IMR-90 (cell line): ENCODE measurements around the gene PEX5L. TPM values are rescaled to one million over a fixed set of nuclear protein-coding genes. Genes with fewer than 3 reads are reported as not detected.

Experiments
- ATAC-seq: fragments of 200-7000 bp; cut with Tn5 transposase; 2 replicates; pipeline ENCODE4 v1.9.1; 2020; ENCODE audit warnings: low read depth, mild to moderate bottlenecking, moderate library complexity
- BruUV-seq: library from RNA; stranded (reverse); fragments of 400-500 nt; replicated peaks from 2 replicates; lab custom pipeline; 2021; lab: Mats Ljungman, UMichigan
- CTCF ChIA-PET: fragments of 300-600 bp; formaldehyde crosslinking; extraction: SDS; loops from one replicate; lab custom pipeline; 2021; ENCODE audit warnings: antibody characterized with exemption; lab: Yijun Ruan, JAX
- POLR2A ChIA-PET: fragments of 300-600 bp; sonication (Branson Sonifier 250); formaldehyde crosslinking; loops from one replicate; lab custom pipeline; 2022; ENCODE audit warnings: antibody characterized with exemption; ENCODE audit not compliant: unreplicated experiment; lab: Charles Lee
- DNase-seq: peaks from one replicate; pipeline ENCODE4 v3.0.0; 2013
- H2AFZ ChIP-seq: replicated peaks from 2 replicates; pipeline ENCODE3; 2013; ENCODE audit warnings: low read length, mild to moderate bottlenecking; ENCODE audit not compliant: poor library complexity
- H2AK5ac ChIP-seq: 2 replicates; pipeline ENCODE4 v1.6.1; 2013; ENCODE audit warnings: low read depth, low read length, inconsistent platforms
- H2AK9ac ChIP-seq: replicated peaks from 2 replicates; pipeline ENCODE3; 2013; ENCODE audit warnings: mild to moderate bottlenecking, low read depth, low read length, moderate library complexity; ENCODE audit not compliant: poor library complexity
- H2BK120ac ChIP-seq: 2 replicates; pipeline ENCODE4 v1.6.1; 2013; ENCODE audit warnings: low read depth, low read length, inconsistent platforms
- H2BK15ac ChIP-seq: 3 replicates; pipeline ENCODE4 v1.6.1; 2013; ENCODE audit warnings: low read depth, low read length, inconsistent platforms
- H2BK20ac ChIP-seq: 2 replicates; pipeline ENCODE4 v1.6.1; 2013; ENCODE audit warnings: low read depth, mild to moderate bottlenecking, inconsistent platforms, low read length, moderate library complexity
- H2BK5ac ChIP-seq: 2 replicates; pipeline ENCODE4 v1.6.1; 2013; ENCODE audit warnings: mild to moderate bottlenecking, low read depth, low read length, inconsistent platforms; ENCODE audit not compliant: poor library complexity, severe bottlenecking
- H3K14ac ChIP-seq: replicated peaks from 2 replicates; pipeline ENCODE4 v1.6.1; 2013; ENCODE audit warnings: low read depth, low read length, inconsistent platforms
- H3K18ac ChIP-seq: 2 replicates; pipeline ENCODE4 v1.6.1; 2013; ENCODE audit warnings: low read depth, low read length, control low read depth
- H3K23ac ChIP-seq: 2 replicates; pipeline ENCODE4 v1.6.1; 2013; ENCODE audit warnings: low read depth, low read length, inconsistent platforms
- H3K27ac ChIP-seq: 2 replicates; pipeline ENCODE4 v1.5.1; 2013; ENCODE audit warnings: mild to moderate bottlenecking, control low read depth, low read length; ENCODE audit not compliant: insufficient read depth
- H3K27me3 ChIP-seq: 2 replicates; pipeline ENCODE4 v1.6.1; 2013; ENCODE audit warnings: low read length; ENCODE audit not compliant: control insufficient read depth, insufficient read depth
- H3K36me3 ChIP-seq: 2 replicates; pipeline ENCODE4 v1.6.1; 2013; ENCODE audit warnings: low read length, mixed read lengths; ENCODE audit not compliant: control insufficient read depth, insufficient read depth
- H3K4ac ChIP-seq: 2 replicates; pipeline ENCODE4 v1.6.1; 2013; ENCODE audit warnings: low read depth, low read length, inconsistent platforms
- H3K4me1 ChIP-seq: 2 replicates; pipeline ENCODE4 v1.6.1; 2013; ENCODE audit warnings: low read length, mixed read lengths; ENCODE audit not compliant: control insufficient read depth, insufficient read depth
- H3K4me2 ChIP-seq: 2 replicates; pipeline ENCODE4 v1.6.1; 2013; ENCODE audit warnings: low read depth, mild to moderate bottlenecking, control low read depth, low read length, moderate library complexity
- H3K4me3 ChIP-seq: 2 replicates; pipeline ENCODE4 v1.5.1; 2013; ENCODE audit warnings: low read depth, mild to moderate bottlenecking, control low read depth, low read length, moderate library complexity; ENCODE audit not compliant: insufficient read depth
- H3K56ac ChIP-seq: 2 replicates; pipeline ENCODE4 v1.6.1; 2013; ENCODE audit warnings: low read length, inconsistent platforms; ENCODE audit not compliant: insufficient read depth; ENCODE audit errors: extremely low read depth
- H3K79me1 ChIP-seq, 2 experiments: 2 replicates each; pipeline ENCODE4 v1.6.1; 2013; ENCODE audit warnings: low read length in 2 of 2, inconsistent platforms in 1 of 2, low read depth in 1 of 2
- H3K9ac ChIP-seq: 2 replicates; pipeline ENCODE4 v1.6.1; 2013; ENCODE audit warnings: low read depth, low read length, control low read depth
- H3K9me1 ChIP-seq: 2 replicates; pipeline ENCODE4 v1.6.1; 2013; ENCODE audit warnings: low read length, inconsistent platforms; ENCODE audit not compliant: insufficient read depth
- H3K9me3 ChIP-seq: 2 replicates; pipeline ENCODE4 v1.6.1; 2013; ENCODE audit warnings: low read length; ENCODE audit not compliant: control insufficient read depth, insufficient read depth
- H4K20me1 ChIP-seq: 2 replicates; pipeline ENCODE4 v1.6.1; 2013; ENCODE audit warnings: low read length, inconsistent platforms; ENCODE audit not compliant: insufficient read depth
- H4K5ac ChIP-seq: 2 replicates; pipeline ENCODE4 v1.6.1; 2013; ENCODE audit warnings: mild to moderate bottlenecking, low read depth, low read length, control low read depth
- H4K8ac ChIP-seq, 2 experiments: 2 replicates each; pipeline ENCODE4 v1.6.1; 2013; ENCODE audit warnings: low read depth in 2 of 2, low read length in 2 of 2, control low read depth in 1 of 2, inconsistent platforms in 1 of 2
- H4K91ac ChIP-seq: 2 replicates; pipeline ENCODE4 v1.6.1; 2013; ENCODE audit warnings: low read depth, low read length, inconsistent platforms; ENCODE audit not compliant: insufficient read depth
- CTCF ChIP-seq: conservative IDR thresholded peaks from 2 replicates; pipeline ENCODE4 v1.5.1; 2012; ENCODE audit warnings: mild to moderate bottlenecking, low read depth, low read length, improper control_type of control experiment
- MXI1 ChIP-seq: IDR thresholded peaks from 2 replicates; pipeline ENCODE4 v1.6.1; 2012; ENCODE audit warnings: low read depth, mild to moderate bottlenecking, low read length, moderate library complexity, borderline replicate concordance
- POLR2A ChIP-seq: IDR thresholded peaks from 2 replicates; pipeline ENCODE4 v1.6.1; 2012; ENCODE audit warnings: mild to moderate bottlenecking, low read depth, low read length
- RCOR1 ChIP-seq: IDR thresholded peaks from 2 replicates; pipeline ENCODE4 v1.6.1; 2012; ENCODE audit warnings: mild to moderate bottlenecking, low read length, improper control_type of control experiment; ENCODE audit not compliant: insufficient replicate concordance
- SMC3 ChIP-seq: fragments of 150-350 bp; IDR thresholded peaks from 2 replicates; pipeline ENCODE4 v1.6.1; 2016; ENCODE audit warnings: low read depth, mild to moderate bottlenecking, antibody characterized with exemption, low read length, moderate library complexity
- USF2 ChIP-seq: fragments of 150-350 bp; IDR thresholded peaks from 2 replicates; pipeline ENCODE4 v1.6.1; 2017; ENCODE audit warnings: mild to moderate bottlenecking, antibody characterized with exemption, low read length, low read depth
- WGBS, 2 experiments: methylation state at CpG; one replicate each; pipeline versions ENCODE4 v1.1.5 to v1.1.7; 2013; ENCODE audit warnings: missing lambda C conversion rate in 2 of 2; ENCODE audit not compliant: insufficient read length in 1 of 2; ENCODE audit errors: extremely low coverage in 2 of 2; 5-methylcytosine and 5-hydroxymethylcytosine counted together
- dilution Hi-C: fragments of 300-500 bp; cut with HindIII; formaldehyde crosslinking; loops from one replicate; pipeline ENCODE4 v1.14.3; 2018; ENCODE audit warnings: low sequenced_read_pairs; ENCODE audit not compliant: unreplicated experiment
- in situ Hi-C: fragments of 300-500 bp; cut with MboI; formaldehyde crosslinking; loops from 3 replicates; pipeline ENCODE4 v1.14.3; 2019; ENCODE audit warnings: low sequenced_read_pairs, inconsistent platforms, mixed read lengths
- intact Hi-C: fragments of 100-400 bp; cut with micrococcal nuclease; formaldehyde crosslinking; loops from 2 replicates; pipeline ENCODE4 v1.10.0; 2022
- polyA plus RNA-seq, 3 experiments: library from polyadenylated mRNA; depleted of rRNA; stranded (reverse); fragments of >200 nt; gene quantifications; 2 replicates each; pipeline ENCODE4 v1.2.3, GENCODE V29; 2012; ENCODE audit warnings: low replicate concordance in 1 of 3
- total RNA-seq: library from RNA; depleted of rRNA; stranded (reverse); fragments of >200 nt; gene quantifications from 2 replicates; pipeline ENCODE4 v1.2.3, GENCODE V29; 2012

Gene PEX5L
- total and polyA plus RNA-seq, 2 of the 4 experiments (the other 2 are of a cell fraction), result not detected

GRCh38 chr3:180082699-180083098 lies 46.0 kb upstream of the PEX5L start:
- no peak overlapping the region for H3K18ac ChIP-seq
- TF ChIP-seq SMC3 (no peak), MXI1 (no peak), USF2 (no peak), CTCF (no peak), POLR2A (no peak), RCOR1 (no peak)
- DNase-seq (no peak), ATAC-seq (no peak)
- ChIA-PET POLR2A (no interaction called here), CTCF (no interaction called here)
- no peaks in the 10 kb centered on the region for H4K20me1 ChIP-seq
- no peak overlapping the region for H3K14ac ChIP-seq
- dilution Hi-C loops (no loop called here), intact Hi-C loops (no loop called here), in situ Hi-C loops (no loop called here)
- H3K79me1 ChIP-seq, result no peaks in the 10 kb centered on the region
- no TSS peak for BruUV-seq
- H3K4me1 ChIP-seq, result no peaks in the 10 kb centered on the region
- no peak overlapping the region for H2BK20ac ChIP-seq
- no peak overlapping the region for H3K56ac ChIP-seq
- no peak overlapping the region for H4K5ac ChIP-seq
- no peaks in the 10 kb centered on the region for H3K27me3 ChIP-seq
- H3K9me3 ChIP-seq, result peaks cover 1% of the 10 kb centered on the region; the same call in 1 of the 2 replicates
- H2BK120ac ChIP-seq, result no peak overlapping the region
- H3K9ac ChIP-seq, result no peak overlapping the region
- H3K27ac ChIP-seq, result no peak overlapping the region
- H2BK15ac ChIP-seq, result no peak overlapping the region
- no peak overlapping the region for H2BK5ac ChIP-seq
- no peaks in the 10 kb centered on the region for H3K36me3 ChIP-seq
- H4K8ac ChIP-seq, result no peak overlapping the region
- H3K4me3 ChIP-seq, result no peak overlapping the region
- no CpG with 5 or more reads among the region's 2 CpGs for WGBS, 2 experiments
- H3K4me2 ChIP-seq, result no peak overlapping the region
- H2AK5ac ChIP-seq, result no peak overlapping the region
- no peak overlapping the region for H2AFZ ChIP-seq
- no peak overlapping the region for H4K91ac ChIP-seq
- H3K23ac ChIP-seq, result no peak overlapping the region
- no peak overlapping the region for H3K4ac ChIP-seq
- H3K9me1 ChIP-seq, result no peaks in the 10 kb centered on the region
- no peak overlapping the region for H2AK9ac ChIP-seq
